Measurements from ENCODE around the gene VIPR2. TPM values are rescaled to one million over a fixed set of nuclear protein-coding genes. Genes with fewer than 3 reads are reported as not detected.

VIPR2 gene
- polyA plus RNA-seq, 1 donor from 2014 or later, result 0.51 TPM

GRCh38 chr7:159015081-159015453 is 129.6 kb downstream of the VIPR2 start:
- no peak overlapping the region for H2AFZ ChIP-seq (ENCODE audit: low read depth, low read length)

GRCh38 chr7:159014297-159015062 is 130.2 kb downstream of the VIPR2 start:
- no peak overlapping the region for H3K27ac ChIP-seq (ENCODE audit: low read length)
- no peaks in the 10 kb centered on the region for H3F3A ChIP-seq (ENCODE audit: insufficient read depth, low read length, poor library complexity, severe bottlenecking)
- H3K9me2 ChIP-seq (ENCODE audit: insufficient read depth, low read length), result no peaks in the 10 kb centered on the region
- H3K9me3 ChIP-seq (ENCODE audit: low read length), result no peaks in the 10 kb centered on the region
- no peak overlapping the region for H2AFZ ChIP-seq (ENCODE audit: low read depth, low read length)
- no peaks in the 10 kb centered on the region for H4K20me1 ChIP-seq (ENCODE audit: insufficient read depth)
- H3K9ac ChIP-seq (ENCODE audit: low read length), result no peak overlapping the region
- no peaks in the 10 kb centered on the region for H3K36me3 ChIP-seq (ENCODE audit: insufficient read depth, low read length)
- H3K79me2 ChIP-seq (replicated peaks; ENCODE audit: insufficient read depth, low read length), result no peaks in the 10 kb centered on the region
- H3K4me2 ChIP-seq (ENCODE audit: low read length), result no peak overlapping the region
- H3K4me3 ChIP-seq (ENCODE audit: low read length), result no peak overlapping the region
- no peaks in the 10 kb centered on the region for H3K27me3 ChIP-seq (ENCODE audit: insufficient read depth, low read depth, low read length)
- TF ChIP-seq REST (IDR thresholded peaks at IDR 0.05; ENCODE audit: borderline replicate concordance), result no peak
- TF ChIP-seq EZH2 (IDR thresholded peaks at IDR 0.05; ENCODE audit: borderline replicate concordance, insufficient read depth, low read length, poor library complexity, severe bottlenecking), result no peak
- no peak for TF ChIP-seq CTCF (IDR thresholded peaks at IDR 0.05; ENCODE audit: poor library complexity, severe bottlenecking)
- no peak for TF ChIP-seq MXI1 (conservative IDR thresholded peaks at IDR 0.05; ENCODE audit: poor library complexity, severe bottlenecking)
- TF ChIP-seq TAF1 (IDR thresholded peaks at IDR 0.05; ENCODE audit: low read depth), result no peak

More at GRCh38 chr7:159015081-159015453, 129.6 kb downstream of the VIPR2 start:
- Histone ChIP-seq H3K27me3 (ENCODE audit: insufficient read depth, low read depth, low read length) (no peaks in the 10 kb centered on the region), H3K9ac (ENCODE audit: low read length) (no peak overlapping the region), H3K9me2 (ENCODE audit: insufficient read depth, low read length) (no peaks in the 10 kb centered on the region), H3K4me2 (ENCODE audit: low read length) (no peak overlapping the region), H3F3A (ENCODE audit: insufficient read depth, low read length, poor library complexity, severe bottlenecking) (no peaks in the 10 kb centered on the region), H3K27ac (ENCODE audit: low read length) (no peak overlapping the region), H3K4me3 (ENCODE audit: low read length) (no peak overlapping the region), H3K36me3 (ENCODE audit: insufficient read depth, low read length) (no peaks in the 10 kb centered on the region), H3K79me2 (replicated peaks; ENCODE audit: insufficient read depth, low read length) (no peaks in the 10 kb centered on the region), H3K9me3 (ENCODE audit: low read length) (no peaks in the 10 kb centered on the region), H4K20me1 (ENCODE audit: insufficient read depth) (no peaks in the 10 kb centered on the region)
- TF ChIP-seq EZH2 (IDR thresholded peaks at IDR 0.05; ENCODE audit: borderline replicate concordance, insufficient read depth, low read length, poor library complexity, severe bottlenecking) (no peak), MXI1 (conservative IDR thresholded peaks at IDR 0.05; ENCODE audit: poor library complexity, severe bottlenecking) (no peak), EP300 (conservative IDR thresholded peaks at IDR 0.05; ENCODE audit: poor library complexity, severe bottlenecking) (no peak), POLR2AphosphoS5 (IDR thresholded peaks at IDR 0.05) (no peak), TAF1 (IDR thresholded peaks at IDR 0.05; ENCODE audit: low read depth) (no peak), REST (IDR thresholded peaks at IDR 0.05; ENCODE audit: borderline replicate concordance) (no peak), RAD21 (conservative IDR thresholded peaks at IDR 0.05) (no peak), CTCF (IDR thresholded peaks at IDR 0.05; ENCODE audit: poor library complexity, severe bottlenecking) (no peak), SMC3 (conservative IDR thresholded peaks at IDR 0.05; ENCODE audit: poor library complexity) (no peak)

All from neural cell (in vitro differentiated cells).